Measurements from ENCODE around the gene ABTB1.

DNA sequence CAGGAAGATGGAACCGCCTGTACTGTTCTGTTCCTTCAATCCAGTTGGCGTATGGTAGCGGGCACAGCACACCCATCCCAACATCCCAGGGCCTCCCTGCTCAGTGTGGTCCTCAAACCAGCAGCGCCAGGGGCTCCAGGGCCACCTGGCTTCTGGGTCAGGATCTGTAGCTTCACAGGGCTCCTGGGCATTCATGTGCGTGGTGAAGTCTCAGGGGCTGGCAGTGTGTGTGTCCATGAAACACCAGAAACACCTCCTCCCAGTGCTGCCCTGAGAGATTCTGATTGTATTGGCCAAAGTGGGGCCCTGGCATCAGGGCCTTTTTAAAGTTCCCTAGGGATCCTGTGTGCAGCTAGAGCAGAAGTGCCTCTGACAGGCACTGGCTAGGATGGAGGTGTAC, 42.1 kb downstream of the ABTB1 start:
- TF ChIP-seq, protein P1, sequence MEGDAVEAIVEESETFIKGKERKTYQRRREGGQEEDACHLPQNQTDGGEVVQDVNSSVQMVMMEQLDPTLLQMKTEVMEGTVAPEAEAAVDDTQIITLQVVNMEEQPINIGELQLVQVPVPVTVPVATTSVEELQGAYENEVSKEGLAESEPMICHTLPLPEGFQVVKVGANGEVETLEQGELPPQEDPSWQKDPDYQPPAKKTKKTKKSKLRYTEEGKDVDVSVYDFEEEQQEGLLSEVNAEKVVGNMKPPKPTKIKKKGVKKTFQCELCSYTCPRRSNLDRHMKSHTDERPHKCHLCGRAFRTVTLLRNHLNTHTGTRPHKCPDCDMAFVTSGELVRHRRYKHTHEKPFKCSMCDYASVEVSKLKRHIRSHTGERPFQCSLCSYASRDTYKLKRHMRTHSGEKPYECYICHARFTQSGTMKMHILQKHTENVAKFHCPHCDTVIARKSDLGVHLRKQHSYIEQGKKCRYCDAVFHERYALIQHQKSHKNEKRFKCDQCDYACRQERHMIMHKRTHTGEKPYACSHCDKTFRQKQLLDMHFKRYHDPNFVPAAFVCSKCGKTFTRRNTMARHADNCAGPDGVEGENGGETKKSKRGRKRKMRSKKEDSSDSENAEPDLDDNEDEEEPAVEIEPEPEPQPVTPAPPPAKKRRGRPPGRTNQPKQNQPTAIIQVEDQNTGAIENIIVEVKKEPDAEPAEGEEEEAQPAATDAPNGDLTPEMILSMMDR (IDR thresholded peaks at IDR 0.05), result no peak
- no peak for TF ChIP-seq ZFX (IDR thresholded peaks at IDR 0.05; ENCODE audit: borderline replicate concordance)
